Measurements from ENCODE around the gene ARHGEF7. TPM values are rescaled to one million over a fixed set of nuclear protein-coding genes. Genes with fewer than 3 reads are reported as not detected.

Gene ARHGEF7
- total RNA-seq, 2 experiments from 2014 or later = 46.5 to 46.7 TPM

- H3K4me1 Mint-ChIP-seq = peaks cover 12% of the 10 kb centered on the region
- peaks cover 7% of the 10 kb centered on the region for H3K36me3 Mint-ChIP-seq
Measured at GRCh38 chr13:111292710-111293485, 177.8 kb downstream of the ARHGEF7 start.

GRCh38 chr13:111295886-111296285 lies 180.8 kb downstream of the ARHGEF7 start:
- H3K27me3 Mint-ChIP-seq = no peaks in the 10 kb centered on the region
- H3K4me1 Mint-ChIP-seq = peaks cover 12% of the 10 kb centered on the region
- H3K9me3 Mint-ChIP-seq = no peaks in the 10 kb centered on the region
- peaks cover 7% of the 10 kb centered on the region for H3K36me3 Mint-ChIP-seq
- no peak overlapping the region for H3K4me3 Mint-ChIP-seq
- no peak for DNase-seq
- peak overlapping the region; percentile 34 for H3K27ac Mint-ChIP-seq

More at GRCh38 chr13:111292710-111293485, 177.8 kb downstream of the ARHGEF7 start:
- no peak for DNase-seq
- no peak overlapping the region for H3K4me3 Mint-ChIP-seq
- no peaks in the 10 kb centered on the region for H3K9me3 Mint-ChIP-seq
- H3K27me3 Mint-ChIP-seq = no peaks in the 10 kb centered on the region
- no peak overlapping the region for H3K27ac Mint-ChIP-seq

- Mint-ChIP-seq H3K27me3 (no peaks in the 10 kb centered on the region), H3K36me3 (peaks cover 10% of the 10 kb centered on the region), H3K27ac (no peak overlapping the region)
Measured at GRCh38 chr13:111296417-111296816, 181.3 kb downstream of the ARHGEF7 start.

GRCh38 chr13:111298214-111298975 lies 183.3 kb downstream of the ARHGEF7 start:
- no peak for DNase-seq
- peaks cover 12% of the 10 kb centered on the region for H3K4me1 Mint-ChIP-seq
- H3K27me3 Mint-ChIP-seq = no peaks in the 10 kb centered on the region
- H3K9me3 Mint-ChIP-seq = no peaks in the 10 kb centered on the region
- no peak overlapping the region for H3K27ac Mint-ChIP-seq
- no peak overlapping the region for H3K4me3 Mint-ChIP-seq
- H3K36me3 Mint-ChIP-seq = peaks cover 16% of the 10 kb centered on the region

More at GRCh38 chr13:111296417-111296816, 181.3 kb downstream of the ARHGEF7 start:
- Mint-ChIP-seq H3K9me3 (no peaks in the 10 kb centered on the region), H3K4me3 (no peak overlapping the region), H3K4me1 (peaks cover 12% of the 10 kb centered on the region)
- DNase-seq = no peak

- H3K36me3 Mint-ChIP-seq = peaks cover 51% of the 10 kb centered on the region
- H3K27ac Mint-ChIP-seq = no peak overlapping the region
- H3K4me1 Mint-ChIP-seq = no peaks in the 10 kb centered on the region
- no peaks in the 10 kb centered on the region for H3K9me3 Mint-ChIP-seq
- no peaks in the 10 kb centered on the region for H3K27me3 Mint-ChIP-seq
- DNase-seq = no peak
- H3K4me3 Mint-ChIP-seq = no peak overlapping the region
Measured at GRCh38 chr13:111302045-111302726, 187.1 kb downstream of the ARHGEF7 start.

GRCh38 chr13:111303559-111303958 lies 188.4 kb downstream of the ARHGEF7 start:
- no peaks in the 10 kb centered on the region for H3K27me3 Mint-ChIP-seq
- DNase-seq = no peak
- peaks cover 59% of the 10 kb centered on the region for H3K36me3 Mint-ChIP-seq
- no peaks in the 10 kb centered on the region for H3K9me3 Mint-ChIP-seq
- H3K4me1 Mint-ChIP-seq = no peaks in the 10 kb centered on the region
- no peak overlapping the region for H3K4me3 Mint-ChIP-seq
- no peak overlapping the region for H3K27ac Mint-ChIP-seq

- Mint-ChIP-seq H3K4me3 (no peak overlapping the region), H3K36me3 (peaks cover 63% of the 10 kb centered on the region), H3K4me1 (no peaks in the 10 kb centered on the region), H3K9me3 (no peaks in the 10 kb centered on the region), H3K27me3 (no peaks in the 10 kb centered on the region), H3K27ac (no peak overlapping the region)
- no peak for DNase-seq
Measured at GRCh38 chr13:111304041-111304544, 189.0 kb downstream of the ARHGEF7 start.

GRCh38 chr13:111304603-111305289 lies 189.6 kb downstream of the ARHGEF7 start:
- H3K27me3 Mint-ChIP-seq = no peaks in the 10 kb centered on the region
- H3K27ac Mint-ChIP-seq = no peak overlapping the region
- no peak for DNase-seq
- peaks cover 2% of the 10 kb centered on the region for H3K9me3 Mint-ChIP-seq
- peaks cover 68% of the 10 kb centered on the region for H3K36me3 Mint-ChIP-seq
- no peak overlapping the region for H3K4me3 Mint-ChIP-seq
- no peaks in the 10 kb centered on the region for H3K4me1 Mint-ChIP-seq

- Mint-ChIP-seq H3K27ac (no peak overlapping the region), H3K9me3 (peaks cover 27% of the 10 kb centered on the region), H3K4me1 (no peaks in the 10 kb centered on the region), H3K4me3 (no peak overlapping the region), H3K36me3 (peaks cover 51% of the 10 kb centered on the region), H3K27me3 (no peaks in the 10 kb centered on the region)
- DNase-seq = no peak
Measured at GRCh38 chr13:111312944-111313590, 198.0 kb downstream of the ARHGEF7 start.

- Mint-ChIP-seq H3K4me1 (no peaks in the 10 kb centered on the region), H3K4me3 (no peak overlapping the region), H3K9me3 (peaks cover 27% of the 10 kb centered on the region), H3K36me3 (peaks cover 45% of the 10 kb centered on the region), H3K27me3 (no peaks in the 10 kb centered on the region), H3K27ac (no peak overlapping the region)
- no peak for DNase-seq
Measured at GRCh38 chr13:111313911-111314425, 198.9 kb downstream of the ARHGEF7 start.

GRCh38 chr13:111314852-111315251 lies 199.7 kb downstream of the ARHGEF7 start:
- no peak for DNase-seq
- Mint-ChIP-seq H3K9me3 (peaks cover 25% of the 10 kb centered on the region), H3K27me3 (no peaks in the 10 kb centered on the region), H3K4me1 (no peaks in the 10 kb centered on the region), H3K4me3 (no peak overlapping the region), H3K36me3 (peaks cover 37% of the 10 kb centered on the region), H3K27ac (no peak overlapping the region)

- Mint-ChIP-seq H3K36me3 (peaks cover 31% of the 10 kb centered on the region), H3K4me3 (no peak overlapping the region), H3K9me3 (peaks cover 18% of the 10 kb centered on the region), H3K27me3 (no peaks in the 10 kb centered on the region), H3K4me1 (no peaks in the 10 kb centered on the region), H3K27ac (no peak overlapping the region)
- no peak for DNase-seq
Measured at GRCh38 chr13:111315347-111315995, 200.4 kb downstream of the ARHGEF7 start.

GRCh38 chr13:111316161-111316730 lies 201.1 kb downstream of the ARHGEF7 start:
- no peaks in the 10 kb centered on the region for H3K4me1 Mint-ChIP-seq
- no peak overlapping the region for H3K4me3 Mint-ChIP-seq
- no peak for DNase-seq
- no peaks in the 10 kb centered on the region for H3K27me3 Mint-ChIP-seq
- peaks cover 11% of the 10 kb centered on the region for H3K9me3 Mint-ChIP-seq
- no peak overlapping the region for H3K27ac Mint-ChIP-seq
- H3K36me3 Mint-ChIP-seq = peaks cover 23% of the 10 kb centered on the region
